ENCODE data around the gene SLC27A1. TPM values are rescaled to one million over a fixed set of nuclear protein-coding genes. Genes with fewer than 3 reads are reported as not detected.

The SLC27A1 gene
- total and polyA plus RNA-seq, 11 donors, result 22.1 to 70.3 (median 47.6) TPM

DNA sequence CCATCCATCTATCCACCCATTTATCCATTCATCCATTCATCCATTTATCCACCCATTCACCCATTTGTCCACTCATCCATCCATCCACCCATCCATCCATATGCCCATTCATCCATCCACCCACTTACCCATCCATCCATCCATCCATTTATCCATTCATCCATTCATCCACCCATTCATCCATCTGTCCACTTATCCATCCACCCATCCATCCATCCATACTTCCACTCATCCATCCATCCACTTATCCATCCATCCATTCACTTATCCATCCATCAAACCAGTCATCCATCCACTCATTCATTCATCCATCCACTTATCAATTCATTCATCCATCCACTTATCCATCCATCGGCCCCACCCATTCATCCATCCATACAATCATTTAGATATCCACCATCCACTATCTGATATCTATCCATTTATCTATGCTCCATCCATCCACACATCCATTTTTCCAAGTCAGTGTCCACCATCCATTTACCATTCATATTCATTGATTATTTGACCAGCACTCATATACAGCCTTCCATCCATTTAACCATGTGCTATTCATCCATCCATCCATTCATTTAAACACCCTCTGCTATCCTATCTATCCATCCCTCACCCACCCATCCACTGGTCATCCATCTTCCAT is 24.7 kb upstream of the SLC27A1 start:
- H3K27ac ChIP-seq, result no peak overlapping the region
- H3K36me3 ChIP-seq, result no peaks in the 10 kb centered on the region
- H3K4me3 ChIP-seq, result no peak overlapping the region
- intact Hi-C loops (cut with DNase I), result loop anchor here in 3 of 10 donors (10.0 kb wide), 2 partner anchors 339 to 409 kb away; partner anchors contain the start of gene RPL18A (in 2 of the 3)
- no peaks in the 10 kb centered on the region for H3K9me3 ChIP-seq
- WGBS, 4 donors, result 97 to 100% (median 98%) methylated on average over 1 of the region's 1 CpG
- no peak for DNase-seq
- H3K27me3 ChIP-seq, result peaks cover 0 to 14% (median 0%) of the 10 kb centered on the region in 9 donors
- no peak for ATAC-seq
- peaks cover 0 to 14% (median 6%) of the 10 kb centered on the region in 12 donors for H3K4me1 ChIP-seq
- TF ChIP-seq, protein P1, sequence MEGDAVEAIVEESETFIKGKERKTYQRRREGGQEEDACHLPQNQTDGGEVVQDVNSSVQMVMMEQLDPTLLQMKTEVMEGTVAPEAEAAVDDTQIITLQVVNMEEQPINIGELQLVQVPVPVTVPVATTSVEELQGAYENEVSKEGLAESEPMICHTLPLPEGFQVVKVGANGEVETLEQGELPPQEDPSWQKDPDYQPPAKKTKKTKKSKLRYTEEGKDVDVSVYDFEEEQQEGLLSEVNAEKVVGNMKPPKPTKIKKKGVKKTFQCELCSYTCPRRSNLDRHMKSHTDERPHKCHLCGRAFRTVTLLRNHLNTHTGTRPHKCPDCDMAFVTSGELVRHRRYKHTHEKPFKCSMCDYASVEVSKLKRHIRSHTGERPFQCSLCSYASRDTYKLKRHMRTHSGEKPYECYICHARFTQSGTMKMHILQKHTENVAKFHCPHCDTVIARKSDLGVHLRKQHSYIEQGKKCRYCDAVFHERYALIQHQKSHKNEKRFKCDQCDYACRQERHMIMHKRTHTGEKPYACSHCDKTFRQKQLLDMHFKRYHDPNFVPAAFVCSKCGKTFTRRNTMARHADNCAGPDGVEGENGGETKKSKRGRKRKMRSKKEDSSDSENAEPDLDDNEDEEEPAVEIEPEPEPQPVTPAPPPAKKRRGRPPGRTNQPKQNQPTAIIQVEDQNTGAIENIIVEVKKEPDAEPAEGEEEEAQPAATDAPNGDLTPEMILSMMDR (IDR thresholded peaks at IDR 0.05), result no peak
- TF ChIP-seq POLR2A (IDR thresholded peaks at IDR 0.05), result no peak

GRCh38 chr19:17447704-17448130 is 22.6 kb upstream of the SLC27A1 start:
- DNase-seq, result peak in 1 of 5 donors; percentile 20
- TF ChIP-seq, protein P1 (IDR thresholded peaks at IDR 0.05), result no peak
- TF ChIP-seq POLR2A (IDR thresholded peaks at IDR 0.05), result no peak
- WGBS, 4 donors, result 33 to 39% (median 38%) methylated on average over 5 of the region's 5 CpGs
- Histone ChIP-seq H3K27me3 (peaks cover 0 to 14% (median 0%) of the 10 kb centered on the region in 9 donors), H3K9me3 (no peaks in the 10 kb centered on the region), H3K4me1 (peaks cover 0 to 13% (median 6%) of the 10 kb centered on the region in 12 donors), H3K27ac (no peak overlapping the region), H3K4me3 (peak overlapping the region in 8 of 12 donors; percentile 50 to 61 (median 55)), H3K36me3 (no peaks in the 10 kb centered on the region)
- intact Hi-C loops (cut with DNase I), result loop anchor here in 3 of 10 donors (10.0 kb wide), 2 partner anchors 337 to 407 kb away; partner anchors contain the start of gene RPL18A (in 2 of the 3)
- ATAC-seq, result no peak

DNA sequence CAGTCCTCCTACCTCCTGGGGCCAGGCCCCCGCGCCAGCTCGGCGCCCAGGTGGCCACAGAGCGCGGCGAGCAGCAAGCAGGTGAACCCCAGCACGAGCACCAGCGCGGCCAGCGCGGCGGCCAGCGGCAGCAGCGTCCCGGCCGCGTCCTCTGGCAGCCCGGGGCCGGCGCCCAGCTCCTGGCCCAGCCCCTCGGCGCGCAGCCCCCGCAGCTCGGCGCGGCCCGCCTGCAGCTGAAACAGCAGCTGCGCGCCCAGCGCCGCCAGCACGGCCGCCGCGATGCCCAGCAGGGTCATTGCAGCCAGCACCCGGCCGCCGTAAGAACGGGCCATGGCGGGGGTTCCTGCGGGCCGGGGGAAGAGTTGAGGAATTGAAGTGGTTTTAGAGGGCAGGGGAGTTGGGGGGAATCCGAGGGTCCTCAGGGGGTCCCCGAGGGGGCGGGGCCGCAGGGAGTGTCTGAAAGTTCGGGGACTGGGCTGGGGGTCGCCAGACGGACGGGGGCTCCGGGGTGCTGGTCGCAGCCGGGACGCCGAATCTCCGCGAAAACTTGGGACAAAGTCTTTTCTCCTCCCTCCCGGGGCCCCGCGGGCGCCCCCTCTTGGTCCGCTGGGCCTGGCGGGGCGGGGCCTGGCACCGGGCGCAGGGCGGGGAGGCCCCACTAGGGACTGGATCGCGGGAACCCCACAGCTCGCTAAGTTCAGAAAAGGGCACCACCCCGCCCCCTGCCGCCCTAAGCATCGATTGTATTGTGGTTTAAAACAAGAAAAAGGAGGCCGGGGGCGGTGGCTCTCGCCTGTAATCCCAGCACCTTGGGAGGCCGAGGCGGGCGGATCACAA is 22.0 kb upstream of the SLC27A1 start, which contains the start of gene TMEM221:
Gene TMEM221, minus strand, starts transcription at position 538 of the 837 bp plus-strand sequence. Its CDS starts 206 bp downstream, at position 332.
- no peak for TF ChIP-seq POLR2A (IDR thresholded peaks at IDR 0.05)
- TF ChIP-seq, protein P1 (IDR thresholded peaks at IDR 0.05), result peak; percentile 29 to 74 (median 58)
- peak within 1 kb of the TSS; percentile 22 to 61 (median 53) for H3K4me3 ChIP-seq
- H3K9me3 ChIP-seq, result no peaks in the 10 kb centered on the region
- H3K4me1 ChIP-seq, result peaks cover 0 to 13% (median 7%) of the 10 kb centered on the region in 12 donors
- intact Hi-C loops (cut with DNase I), result loop anchor here in 3 of 10 donors (10.0 kb wide), 2 partner anchors 336 to 406 kb away; partner anchors contain the start of gene RPL18A (in 2 of the 3)
- peak within 1 kb of the TSS in 1 of 12 donors; percentile 25 for H3K27ac ChIP-seq
- peak; percentile 35 to 77 (median 53) for DNase-seq
- no peaks in the 10 kb centered on the region for H3K36me3 ChIP-seq
- ATAC-seq, result peak in 3 of 4 donors; percentile 66 to 80 (median 66)
- WGBS, 4 donors, result 1 to 5% (median 3%) methylated on average over 30 to 81 of the region's 81 CpGs
- H3K27me3 ChIP-seq, result peaks cover 0 to 14% (median 0%) of the 10 kb centered on the region in 9 donors
